ENCODE results near the gene SLC28A1.
A peak's percentile ranks its signal among the peaks of the same experiment; 100 is the strongest.
"Not testable (repeated sequence)": the region's sequence is repeated elsewhere in the genome, so short reads cannot be mapped to it uniquely, and the experiment has no call there.

SLC28A1 gene

GRCh38 chr15:84910928-84911623 lies 26.6 kb downstream of the SLC28A1 start:
- no peak for DNase-seq (ENCODE audit: low read depth, low spot score)

- DNase-seq (ENCODE audit: low read depth, low spot score) = peak; percentile 94
These were observed 27.6 kb downstream of the SLC28A1 start for GRCh38 chr15:84911879-84912660.

GRCh38 chr15:84913360-84913723 lies 28.9 kb downstream of the SLC28A1 start:
- DNase-seq (ENCODE audit: low read depth, low spot score) = no peak

GRCh38 chr15:84914351-84914750 lies 29.9 kb downstream of the SLC28A1 start:
- DNase-seq (ENCODE audit: low read depth, low spot score) = no peak

GRCh38 chr15:84914909-84915605 lies 30.6 kb downstream of the SLC28A1 start:
- no peak for DNase-seq (ENCODE audit: low read depth, low spot score)

- DNase-seq (ENCODE audit: low read depth, low spot score) = no peak
These were observed 31.1 kb downstream of the SLC28A1 start for GRCh38 chr15:84915606-84915958.

GRCh38 chr15:84917452-84917851 lies 33.0 kb downstream of the SLC28A1 start:
- no peak for DNase-seq (ENCODE audit: low read depth, low spot score)

- DNase-seq (ENCODE audit: low read depth, low spot score) = no peak
These were observed 34.7 kb downstream of the SLC28A1 start for GRCh38 chr15:84919106-84919667.

- no peak for DNase-seq (ENCODE audit: low read depth, low spot score)
These were observed 36.7 kb downstream of the SLC28A1 start for GRCh38 chr15:84921121-84921520.

- no peak for DNase-seq (ENCODE audit: low read depth, low spot score)
These were observed 38.1 kb downstream of the SLC28A1 start for GRCh38 chr15:84922530-84922929.

GRCh38 chr15:84924077-84924731 lies 39.7 kb downstream of the SLC28A1 start:
- DNase-seq (ENCODE audit: low read depth, low spot score) = no peak

- DNase-seq (ENCODE audit: low read depth, low spot score) = not testable (repeated sequence)
These were observed 40.5 kb downstream of the SLC28A1 start for GRCh38 chr15:84924821-84925569.

GRCh38 chr15:84925906-84926305 lies 41.4 kb downstream of the SLC28A1 start:
- DNase-seq (ENCODE audit: low read depth, low spot score) = no peak

GRCh38 chr15:84926491-84927230 lies 42.2 kb downstream of the SLC28A1 start:
- no peak for DNase-seq (ENCODE audit: low read depth, low spot score)

GRCh38 chr15:84928843-84929168 lies 44.3 kb downstream of the SLC28A1 start:
- DNase-seq (ENCODE audit: low read depth, low spot score) = no peak

GRCh38 chr15:84929795-84930603 lies 45.5 kb downstream of the SLC28A1 start:
- no peak for DNase-seq (ENCODE audit: low read depth, low spot score)

- no peak for DNase-seq (ENCODE audit: low read depth, low spot score)
These were observed 50.7 kb downstream of the SLC28A1 start for GRCh38 chr15:84934942-84935729.

- DNase-seq (ENCODE audit: low read depth, low spot score) = no peak
These were observed 52.7 kb downstream of the SLC28A1 start for GRCh38 chr15:84937144-84937543.

GRCh38 chr15:84938726-84939125 lies 54.3 kb downstream of the SLC28A1 start:
- no peak for DNase-seq (ENCODE audit: low read depth, low spot score)
